Measurements from ENCODE around the gene LPAR5. TPM values are rescaled to one million over a fixed set of nuclear protein-coding genes. Genes with fewer than 3 reads are reported as not detected.

Gene LPAR5
- 10.9 TPM for polyA plus RNA-seq (2012; ENCODE audit: insufficient read depth, insufficient read length)

DNA sequence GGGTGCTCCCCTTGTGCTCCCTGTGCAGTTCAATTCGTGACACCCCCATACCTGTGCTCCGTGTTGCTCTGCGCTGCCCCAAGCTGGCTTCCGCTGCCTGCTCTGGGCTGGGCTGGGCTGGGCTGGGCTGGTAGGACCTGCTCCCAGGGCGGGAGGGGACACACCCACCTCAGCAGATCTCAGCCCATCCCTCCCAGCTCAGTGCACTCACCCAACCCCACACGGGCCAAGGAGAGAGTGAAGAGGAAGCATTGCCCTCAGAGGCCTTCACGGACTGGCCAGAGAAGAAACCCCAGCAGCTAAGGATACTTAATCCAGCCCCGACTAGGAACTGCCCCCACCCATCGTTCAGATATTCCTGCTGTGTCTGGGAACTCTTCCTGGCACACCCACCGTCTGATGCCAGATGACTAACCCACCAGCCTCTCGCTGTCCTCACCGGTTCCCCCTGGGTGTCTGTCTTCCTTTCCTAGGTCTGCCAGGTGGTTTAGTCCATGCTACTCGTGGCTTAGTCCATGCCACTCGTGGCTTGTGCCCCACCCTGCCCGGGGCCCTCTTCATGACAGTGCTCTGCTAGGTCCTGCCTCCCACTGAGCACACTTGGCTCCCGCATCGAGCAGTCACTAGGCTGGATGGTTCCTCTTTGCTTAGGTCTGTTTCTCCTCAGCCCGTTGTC, at the start of gene LPAR5:
Gene LPAR5, minus strand, starts transcription at position 104 of the 676 bp plus-strand sequence. CDS start 14,711 bp downstream, outside the sequence.
- no peak for DNase-seq (ENCODE audit: low read depth, low spot score)
- peak within 1 kb of the TSS; percentile 27 for H3K4me3 ChIP-seq (ENCODE audit: low read length)

DNA sequence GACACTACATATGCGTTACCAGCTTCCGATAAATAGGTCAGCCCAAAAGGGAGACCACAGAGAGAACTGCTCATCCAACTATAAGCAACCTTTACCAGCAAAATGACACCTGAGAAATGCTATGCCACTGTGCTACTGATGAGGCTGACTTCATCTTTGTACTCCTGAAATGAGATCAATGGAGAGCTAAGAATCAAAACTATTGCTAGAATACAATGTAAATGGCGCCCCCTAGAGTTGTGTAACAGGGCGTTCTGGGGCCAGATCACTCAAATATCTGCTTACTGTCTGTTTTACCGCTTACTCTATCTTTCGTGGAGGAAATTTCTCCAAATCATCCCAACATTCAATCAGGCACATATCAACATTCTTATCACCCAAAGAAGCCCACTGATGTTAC, 48.9 kb upstream of the LPAR5 start:
- H3K4me3 ChIP-seq (ENCODE audit: low read length), result no peak overlapping the region
- DNase-seq (ENCODE audit: low read depth, low spot score), result peak; percentile 64

DNA sequence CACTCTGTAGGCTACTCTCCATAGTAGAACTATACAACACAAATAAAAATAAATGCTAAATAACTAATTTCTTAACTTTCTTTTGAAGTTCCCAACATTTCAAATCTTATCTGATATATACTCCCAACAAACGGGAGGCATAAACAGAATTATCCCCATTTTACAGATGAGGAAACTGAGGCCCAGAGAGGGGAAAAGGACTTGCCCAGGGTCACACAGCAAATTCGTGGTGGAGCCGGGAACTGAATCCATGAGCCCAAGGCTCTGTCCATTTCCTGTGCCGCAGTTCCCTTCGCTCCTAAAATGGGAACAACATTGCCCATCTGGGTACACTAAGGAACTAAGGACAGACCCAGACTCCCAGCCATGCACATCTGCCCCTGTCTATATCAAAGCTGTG, 41.2 kb upstream of the LPAR5 start:
- DNase-seq (ENCODE audit: low read depth, low spot score), result no peak
- no peak overlapping the region for H3K4me3 ChIP-seq (ENCODE audit: low read length)

DNA sequence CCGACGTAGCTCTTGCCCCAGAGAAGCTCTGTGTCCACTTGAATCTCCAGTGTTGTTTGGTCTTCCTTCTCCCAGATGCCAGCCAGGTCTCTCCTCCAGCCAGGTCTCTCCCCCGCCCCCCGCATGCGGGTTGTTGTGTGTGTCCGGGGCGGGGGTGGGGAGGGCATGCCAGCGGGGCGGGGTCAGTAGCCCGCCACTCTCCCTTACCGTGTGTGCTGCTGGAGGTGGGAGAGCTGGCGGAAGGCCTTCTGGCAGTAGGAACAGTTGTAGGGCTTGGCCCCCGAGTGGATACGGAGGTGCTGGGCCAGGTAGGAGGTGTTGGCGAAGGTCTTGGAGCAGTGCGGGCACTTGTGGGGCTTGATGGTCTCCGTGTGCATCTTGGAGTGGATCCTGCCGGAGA, 36.4 kb upstream of the LPAR5 start:
- H3K4me3 ChIP-seq (ENCODE audit: low read length), result no peak overlapping the region
- DNase-seq (ENCODE audit: low read depth, low spot score), result no peak

DNA sequence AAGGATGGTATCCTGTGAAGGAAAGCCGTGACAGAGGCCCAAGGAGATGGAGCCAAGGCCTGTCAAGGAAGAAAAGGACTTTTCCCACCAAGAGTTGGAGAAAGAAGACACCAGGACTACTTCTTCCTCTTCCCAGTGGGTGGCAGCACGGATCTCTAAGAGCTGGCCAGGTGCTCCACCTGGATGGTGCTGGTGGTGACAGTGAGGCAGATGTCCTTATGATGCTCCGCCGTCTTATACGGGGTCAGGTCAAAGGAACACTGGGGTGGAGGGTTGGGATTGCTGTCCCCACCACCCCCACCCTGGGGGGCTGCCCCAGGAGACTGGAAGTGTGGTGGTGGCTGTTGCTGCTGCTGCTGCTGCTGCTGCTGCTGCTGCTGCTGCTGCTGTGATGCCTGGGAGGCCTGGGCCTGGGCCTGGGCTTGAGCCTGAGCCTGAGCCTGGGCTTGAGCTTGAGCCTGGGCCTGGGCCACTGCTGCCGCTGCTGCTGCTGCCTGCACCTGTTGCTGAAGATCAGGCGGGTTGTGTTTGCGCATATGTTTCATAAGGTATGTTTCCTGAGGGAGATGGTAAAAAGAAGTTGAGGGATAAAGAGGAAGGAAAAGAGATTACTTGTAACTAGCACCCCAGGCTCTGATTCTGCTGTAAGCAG, 31.9 kb upstream of the LPAR5 start:
- no peak overlapping the region for H3K4me3 ChIP-seq (ENCODE audit: low read length)
- no peak for DNase-seq (ENCODE audit: low read depth, low spot score)

DNA sequence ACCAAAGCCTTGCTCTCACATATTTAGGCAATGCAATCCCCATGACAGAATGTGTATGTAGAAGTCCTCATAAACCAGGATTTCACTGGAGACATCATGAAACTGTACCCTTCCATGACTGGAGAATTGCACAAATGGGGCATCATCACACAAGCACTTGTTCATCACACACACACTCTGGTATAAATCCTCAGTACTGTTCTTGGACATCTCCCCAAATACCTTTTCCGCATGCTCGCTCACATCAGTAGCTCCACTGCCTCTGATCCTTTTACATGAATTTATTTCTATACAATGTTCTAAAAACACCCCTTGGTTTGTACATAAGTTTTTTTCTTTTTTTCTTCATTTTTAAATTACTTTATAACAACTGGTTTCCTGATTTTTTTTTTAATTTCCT, 30.5 kb upstream of the LPAR5 start:
- no peak for DNase-seq (ENCODE audit: low read depth, low spot score)
- no peak overlapping the region for H3K4me3 ChIP-seq (ENCODE audit: low read length)

DNA sequence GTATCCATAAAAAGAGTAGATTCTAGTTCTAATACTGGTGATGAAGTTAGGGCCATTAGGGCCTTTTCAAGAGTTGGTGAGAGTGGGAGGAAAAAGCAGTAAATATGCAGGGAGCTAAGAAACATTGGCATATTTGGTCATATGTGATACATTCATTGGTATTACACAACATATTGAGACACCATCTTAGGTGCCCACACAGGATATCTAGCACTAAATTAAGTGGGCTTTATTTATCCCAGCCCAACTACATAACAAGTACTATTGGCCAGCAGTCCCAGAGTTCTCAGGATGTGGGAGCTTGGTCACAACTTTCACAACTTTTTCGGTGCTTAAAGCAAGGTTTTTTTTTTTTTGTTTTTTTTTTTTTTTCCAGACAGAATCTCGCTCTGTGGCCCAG, 29.1 kb upstream of the LPAR5 start:
- DNase-seq (ENCODE audit: low read depth, low spot score), result no peak
- no peak overlapping the region for H3K4me3 ChIP-seq (ENCODE audit: low read length)

DNA sequence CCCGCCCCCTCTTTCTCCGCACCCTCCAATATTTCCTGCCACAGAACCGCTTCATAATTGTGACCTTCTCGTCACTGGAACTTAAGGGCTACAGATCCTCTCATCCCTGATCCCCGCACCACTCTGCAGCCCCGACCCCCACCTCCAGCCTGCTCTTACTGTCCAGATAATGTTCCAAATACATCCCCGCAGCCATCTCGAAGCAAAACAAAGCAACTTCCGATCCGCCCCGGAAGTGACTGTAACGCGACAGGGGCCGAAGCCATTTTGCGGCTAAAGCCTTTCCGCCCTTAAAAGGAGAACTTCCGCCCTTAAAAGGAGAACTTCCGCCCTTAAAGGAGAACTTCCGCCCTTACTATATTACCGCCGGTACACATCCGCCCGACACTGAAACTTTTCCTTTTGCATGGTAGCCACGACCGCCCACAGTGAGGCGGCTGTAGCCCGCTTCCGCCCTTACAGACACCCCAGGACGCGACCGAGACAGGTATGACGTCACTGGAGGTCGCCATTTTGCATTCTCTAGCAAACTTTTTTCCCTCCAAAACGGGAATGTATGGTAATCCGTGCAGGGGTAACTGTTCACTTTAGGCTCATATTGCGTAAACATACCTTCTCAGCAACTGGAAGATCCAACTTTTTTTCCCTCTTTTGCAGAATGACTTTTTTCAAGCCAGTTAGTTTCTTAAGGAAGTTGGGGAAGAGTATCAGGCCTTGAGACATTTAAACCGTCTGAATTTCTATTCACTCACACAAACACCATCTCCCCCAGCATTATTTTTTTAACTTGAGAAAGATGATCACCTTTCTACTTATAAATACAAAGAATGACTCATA, 27.4 kb upstream of the LPAR5 start, which contains the start of gene ING4:
Gene ING4, minus strand, starts transcription at position 214 of the 837 bp plus-strand sequence. Its CDS starts 18 bp downstream, at position 196.
- peak within 1 kb of the TSS; percentile 79 for H3K4me3 ChIP-seq (ENCODE audit: low read length)
- DNase-seq (ENCODE audit: low read depth, low spot score), result peak; percentile 100

DNA sequence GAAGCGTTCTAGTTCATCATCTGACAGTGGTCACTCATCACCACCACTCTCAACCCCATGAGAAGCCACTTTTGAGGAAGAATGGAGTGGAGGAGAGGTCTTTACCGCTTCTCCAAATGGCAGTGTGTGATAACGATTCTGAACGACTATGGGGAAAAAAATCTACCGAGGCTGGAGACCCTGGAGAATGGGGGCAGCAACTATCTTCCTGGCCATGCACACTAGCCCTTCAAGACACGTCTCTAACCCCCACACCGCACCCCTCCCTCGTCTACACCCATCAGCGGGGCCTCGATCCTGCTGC, 26.8 kb upstream of the LPAR5 start:
- peak overlapping the region; percentile 79 for H3K4me3 ChIP-seq (ENCODE audit: low read length)
- DNase-seq (ENCODE audit: low read depth, low spot score), result no peak

DNA sequence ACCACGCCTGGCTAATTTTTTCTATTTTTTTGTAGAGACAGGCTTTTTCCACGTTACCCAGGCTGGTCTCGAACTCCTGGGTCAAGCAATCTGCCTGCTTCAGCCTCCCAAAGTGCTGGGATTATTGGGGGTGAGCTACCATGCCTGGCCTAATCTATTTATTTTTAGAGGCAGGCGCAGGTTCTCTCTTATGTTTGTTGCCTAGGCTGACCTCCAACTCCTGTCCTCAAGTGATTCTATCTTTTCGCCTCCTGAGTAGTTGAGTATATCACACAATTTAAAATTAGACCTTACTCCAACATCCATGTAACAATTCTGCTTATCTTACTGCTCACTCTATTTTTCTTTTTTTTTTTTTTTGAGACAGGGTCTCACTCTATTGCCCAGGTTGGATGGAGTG, 18.2 kb upstream of the LPAR5 start:
- no peak overlapping the region for H3K4me3 ChIP-seq (ENCODE audit: low read length)
- DNase-seq (ENCODE audit: low read depth, low spot score), result no peak

DNA sequence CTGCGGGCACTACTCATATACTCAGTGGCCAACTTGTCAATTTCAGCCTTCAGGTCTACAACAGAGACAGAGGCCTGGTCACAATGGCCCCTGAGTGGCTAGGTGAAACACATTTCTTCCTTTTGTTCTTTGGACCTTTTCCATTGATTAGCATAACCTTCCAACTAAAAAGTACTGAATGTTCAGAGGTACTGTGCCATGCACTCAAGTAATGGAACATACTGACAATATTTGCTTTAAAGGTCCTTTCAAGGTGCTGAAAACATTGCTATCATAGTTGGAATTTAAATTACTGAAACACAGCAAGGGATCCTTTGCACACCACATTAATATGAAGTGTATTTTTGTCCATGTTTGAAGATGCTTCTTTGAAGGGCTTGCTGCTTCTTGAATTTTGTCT, 17.6 kb upstream of the LPAR5 start:
- no peak for DNase-seq (ENCODE audit: low read depth, low spot score)
- no peak overlapping the region for H3K4me3 ChIP-seq (ENCODE audit: low read length)

DNA sequence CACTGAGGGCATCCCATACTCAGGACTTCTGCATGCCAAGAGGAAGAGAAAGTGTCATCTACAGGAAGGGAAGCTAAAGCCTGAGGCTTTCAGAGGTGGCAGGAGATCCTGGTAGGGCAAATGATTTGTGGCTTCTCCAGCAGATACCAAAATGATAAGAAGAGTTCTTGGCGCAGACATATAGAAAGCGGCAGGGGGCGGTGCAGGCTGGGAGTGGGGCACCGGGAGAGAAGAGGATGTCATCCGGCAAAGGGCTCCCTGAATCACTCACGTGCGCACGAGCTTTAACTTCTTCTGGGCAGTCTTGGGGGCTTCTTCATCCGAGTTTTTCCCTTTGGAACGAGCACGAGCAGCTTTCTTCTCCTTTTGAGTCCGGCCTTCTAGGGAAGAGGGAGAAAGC, 16.6 kb upstream of the LPAR5 start:
- no peak for DNase-seq (ENCODE audit: low read depth, low spot score)
- no peak overlapping the region for H3K4me3 ChIP-seq (ENCODE audit: low read length)

DNA sequence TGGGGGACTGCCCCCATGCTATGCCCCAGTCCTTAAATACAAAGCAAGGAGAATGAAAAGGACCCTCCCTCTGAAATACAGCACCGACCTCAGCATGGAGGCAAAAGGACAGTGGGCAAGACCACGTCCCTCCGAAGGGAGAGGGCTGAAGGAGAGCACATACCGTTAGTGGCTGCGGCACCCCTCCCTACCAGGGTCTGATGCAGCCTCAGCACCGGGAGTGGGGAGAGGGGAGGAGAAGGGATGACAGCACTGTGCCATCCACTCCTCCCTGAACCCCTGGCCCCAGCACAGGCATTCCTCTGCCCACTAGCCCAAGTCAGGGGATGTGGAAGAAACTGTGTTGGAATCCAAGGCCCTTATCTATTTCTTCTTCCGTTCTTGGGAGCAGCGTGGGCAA, 15.1 kb upstream of the LPAR5 start:
- H3K4me3 ChIP-seq (ENCODE audit: low read length), result no peak overlapping the region
- DNase-seq (ENCODE audit: low read depth, low spot score), result no peak

DNA sequence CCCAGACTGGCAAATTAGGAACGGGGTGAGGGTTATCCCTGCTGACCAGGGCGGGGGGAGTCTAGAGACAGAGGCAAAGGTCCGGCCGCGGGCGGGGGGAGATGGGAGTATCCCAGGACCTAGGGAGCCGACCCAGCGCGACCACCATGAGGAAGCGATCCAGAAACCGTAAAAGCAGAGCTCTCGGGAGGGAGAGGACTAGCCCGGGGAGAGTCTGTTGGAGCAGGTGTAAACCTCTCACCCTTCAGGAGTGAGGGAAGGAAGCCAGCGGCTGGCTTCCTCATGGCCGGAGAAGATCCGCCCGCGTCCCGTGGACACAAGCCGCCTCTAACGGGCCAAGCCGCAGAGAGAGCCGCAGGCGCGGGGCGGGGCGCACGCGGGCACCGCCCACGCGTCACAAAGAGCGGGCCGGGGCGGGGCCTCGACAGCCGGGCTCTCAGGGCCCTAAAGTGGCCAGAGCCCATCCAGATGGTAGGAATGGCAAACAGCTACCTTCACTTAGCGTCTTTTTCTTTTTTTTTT, 11.4 kb upstream of the LPAR5 start, which contains the start of gene ACRBP:
Gene ACRBP, minus strand, starts transcription at position 350 of the 522 bp plus-strand sequence. Its CDS starts 66 bp downstream, at position 284.
- no peak within 1 kb of the TSS for H3K4me3 ChIP-seq (ENCODE audit: low read length)
- DNase-seq (ENCODE audit: low read depth, low spot score), result no peak

DNA sequence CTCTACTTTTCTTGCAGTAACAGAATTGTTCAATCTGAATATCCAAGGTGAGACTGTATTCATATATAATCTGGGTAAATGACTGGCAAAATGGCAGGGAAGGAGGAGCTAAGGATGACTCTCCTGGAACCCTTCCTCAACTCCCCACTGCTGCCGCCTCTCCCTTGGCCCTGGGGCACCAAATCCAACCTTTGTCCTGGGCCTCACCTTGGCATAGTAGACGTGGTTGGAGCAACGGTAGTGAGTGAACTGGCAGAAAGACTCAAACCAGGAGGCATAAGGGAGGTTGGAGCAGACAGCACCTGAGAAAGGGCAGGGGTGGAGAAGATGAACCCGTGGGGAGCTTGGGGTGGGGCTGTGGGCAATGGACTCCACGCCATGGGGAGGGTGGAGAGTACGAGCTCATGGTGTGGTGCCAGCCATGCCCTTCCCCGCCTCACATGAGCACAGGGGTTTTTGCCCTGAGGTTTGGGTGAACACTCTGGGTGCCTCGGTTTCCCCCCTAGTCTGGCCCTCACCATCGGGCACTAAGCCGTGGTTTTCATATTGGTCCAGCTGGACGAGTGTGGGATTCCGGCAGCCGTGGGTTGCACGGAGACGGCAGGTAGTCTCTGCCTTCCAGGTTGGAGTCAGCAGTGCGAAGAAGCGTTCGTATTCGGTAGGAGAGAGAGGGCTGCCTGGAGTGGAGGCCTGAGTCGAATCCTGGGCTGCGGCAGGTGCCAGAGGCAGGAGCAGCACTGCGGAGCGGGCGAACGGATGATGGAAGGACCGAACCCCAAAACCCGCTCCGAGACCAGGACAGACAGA, 10.7 kb upstream of the LPAR5 start:
- DNase-seq (ENCODE audit: low read depth, low spot score), result no peak
- no peak overlapping the region for H3K4me3 ChIP-seq (ENCODE audit: low read length)

DNA sequence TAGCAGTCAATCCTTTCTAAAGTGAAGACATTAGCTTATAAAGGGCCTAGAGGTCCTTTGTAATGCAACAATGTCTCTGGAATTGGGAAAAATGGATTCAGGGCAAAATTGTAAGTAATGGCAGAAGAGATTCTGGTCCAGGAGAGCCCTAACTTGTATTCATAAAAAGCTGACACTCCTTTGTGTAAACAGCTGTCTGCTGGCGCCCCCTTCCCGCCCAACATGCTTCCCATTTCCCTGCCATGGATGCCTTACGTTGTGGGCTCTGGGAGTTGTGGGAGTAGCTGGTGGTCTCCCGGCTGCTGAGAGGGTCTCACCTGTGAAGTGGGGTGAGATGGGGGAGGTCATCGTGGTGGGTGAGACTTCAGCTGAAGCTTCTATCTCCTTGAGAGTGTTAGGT, 9.1 kb upstream of the LPAR5 start:
- DNase-seq (ENCODE audit: low read depth, low spot score), result no peak
- no peak overlapping the region for H3K4me3 ChIP-seq (ENCODE audit: low read length)

DNA sequence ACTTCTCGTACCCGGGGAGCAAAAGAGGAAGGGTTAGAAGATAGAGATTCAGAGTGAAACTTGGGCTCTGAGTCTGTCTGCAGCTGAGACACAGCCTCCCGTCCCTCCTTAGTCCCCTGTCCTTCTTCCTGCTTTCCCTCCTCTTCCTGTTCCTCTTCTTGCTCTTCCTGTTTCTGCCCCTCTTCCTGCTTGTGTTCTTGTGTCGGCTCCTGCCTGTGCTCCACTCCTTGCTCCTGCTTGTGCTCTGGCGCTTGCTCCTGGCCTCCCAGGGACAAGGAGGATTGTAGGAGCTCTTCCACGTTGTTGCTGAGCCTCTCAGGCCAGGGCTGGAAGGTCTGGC, 8.5 kb upstream of the LPAR5 start:
- peak overlapping the region; percentile 13 for H3K4me3 ChIP-seq (ENCODE audit: low read length)
- DNase-seq (ENCODE audit: low read depth, low spot score), result no peak

DNA sequence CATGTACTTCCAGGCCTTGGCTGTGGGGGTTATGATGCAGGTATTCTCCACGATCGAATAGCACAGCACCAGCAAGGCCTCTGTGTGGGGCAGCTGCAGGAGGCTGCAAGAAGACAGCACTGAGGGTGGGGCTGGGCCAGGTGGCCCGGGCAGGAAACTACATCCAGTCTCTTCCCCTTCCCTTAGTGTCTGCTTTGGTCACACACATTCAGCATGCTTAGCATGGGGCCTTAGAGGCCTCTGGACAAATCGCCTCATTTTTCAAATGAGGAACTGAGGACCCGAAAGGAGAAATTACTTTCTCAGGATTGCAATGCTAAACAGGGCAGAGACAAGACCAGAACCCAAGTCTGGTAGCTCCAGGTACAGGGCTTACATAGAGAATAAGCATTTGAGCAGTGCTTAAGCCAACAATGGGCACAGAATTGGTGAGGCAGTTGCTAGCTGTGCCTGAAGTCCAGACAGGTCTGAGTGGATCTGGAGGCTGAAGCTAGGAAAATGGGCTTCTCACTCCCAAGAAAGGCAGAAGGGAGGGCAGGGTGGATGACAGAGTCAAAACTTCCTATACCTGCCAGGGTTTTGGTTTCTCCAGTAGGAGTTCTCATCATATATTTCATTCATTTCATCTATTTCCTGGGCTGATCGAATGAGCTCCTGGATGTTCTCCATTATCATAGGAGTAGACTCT, 8.0 kb upstream of the LPAR5 start:
- no peak for DNase-seq (ENCODE audit: low read depth, low spot score)

DNA sequence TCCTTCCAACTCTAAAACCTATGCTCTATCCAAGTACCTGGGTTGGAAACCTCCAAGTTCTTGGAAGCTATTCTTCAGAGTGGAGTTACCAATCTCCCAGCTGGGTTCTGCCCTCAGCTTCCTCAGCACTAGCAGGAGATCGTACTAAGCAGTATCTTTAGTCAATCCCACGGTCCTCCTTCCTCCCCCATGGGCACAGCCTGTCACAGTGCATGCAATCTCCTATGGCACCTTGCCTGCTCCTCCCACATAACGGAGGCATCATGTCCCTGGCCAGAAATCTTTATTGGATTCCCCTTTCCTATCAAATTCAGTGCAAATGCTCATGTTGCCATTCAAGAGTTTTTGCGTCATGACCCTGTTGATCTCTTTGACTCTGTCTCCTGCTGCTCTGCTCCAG, 5.4 kb upstream of the LPAR5 start:
- no peak overlapping the region for H3K4me3 ChIP-seq (ENCODE audit: low read length)
- DNase-seq (ENCODE audit: low read depth, low spot score), result no peak

More for the DNA sequence above, 8.0 kb upstream of the LPAR5 start:
- H3K4me3 ChIP-seq (ENCODE audit: low read length), result peak overlapping the region; percentile 13
